Effector CD4-positive, alpha-beta T cell (primary cell): ENCODE data around the gene ABCA4.

Experiments
- DNase-seq: peaks from one replicate; pipeline ENCODE4 v3.0.0-alpha.2; 2020

ABCA4 gene

GRCh38 chr1:94101613-94102525 is 19.1 kb downstream of the ABCA4 start:
- DNase-seq = no peak

- no peak for DNase-seq
Measured at GRCh38 chr1:94100785-94101612, 19.9 kb downstream of the ABCA4 start.

GRCh38 chr1:94100129-94100784 is 20.7 kb downstream of the ABCA4 start:
- no peak for DNase-seq

- no peak for DNase-seq
Measured at GRCh38 chr1:94099303-94099702, 21.6 kb downstream of the ABCA4 start.

GRCh38 chr1:94098585-94099111 is 22.3 kb downstream of the ABCA4 start:
- DNase-seq = no peak

GRCh38 chr1:94096797-94097549 is 24.0 kb downstream of the ABCA4 start:
- DNase-seq = no peak

GRCh38 chr1:94095744-94096469 is 25.0 kb downstream of the ABCA4 start:
- DNase-seq = no peak

GRCh38 chr1:94095112-94095637 is 25.8 kb downstream of the ABCA4 start:
- no peak for DNase-seq

GRCh38 chr1:94094469-94095111 is 26.4 kb downstream of the ABCA4 start:
- DNase-seq = no peak

GRCh38 chr1:94093996-94094395 is 27.0 kb downstream of the ABCA4 start:
- no peak for DNase-seq

- DNase-seq = no peak
Measured at GRCh38 chr1:94093396-94093795, 27.6 kb downstream of the ABCA4 start.

- no peak for DNase-seq
Measured at GRCh38 chr1:94092210-94092613, 28.7 kb downstream of the ABCA4 start.

- DNase-seq = no peak
Measured at GRCh38 chr1:94090761-94091160, 30.2 kb downstream of the ABCA4 start.

- no peak for DNase-seq
Measured at GRCh38 chr1:94087193-94087592, 33.8 kb downstream of the ABCA4 start.

- DNase-seq = no peak
Measured at GRCh38 chr1:94084547-94084946, 36.4 kb downstream of the ABCA4 start.

GRCh38 chr1:94084085-94084484 is 36.9 kb downstream of the ABCA4 start:
- DNase-seq = no peak

- DNase-seq = no peak
Measured at GRCh38 chr1:94083681-94084080, 37.3 kb downstream of the ABCA4 start.

- DNase-seq = no peak
Measured at GRCh38 chr1:94081566-94082344, 39.2 kb downstream of the ABCA4 start.

GRCh38 chr1:94079989-94080388 is 41.0 kb downstream of the ABCA4 start:
- DNase-seq = no peak
